Posterior cingulate gyrus (tissue), 11 donors: ENCODE data around the gene ST3GAL3.

Experiments used
- DNase-seq, 10 donors: peaks; one replicate each; pipeline versions ENCODE4 v3.0.0 to v3.0.0-alpha.2; 2020 to 2021; ENCODE audit warnings: mixed read lengths in 3 of 10
- intact Hi-C: fragments of 100-400 bp; cut with DNase I; formaldehyde crosslinking; loops from one replicate; pipeline ENCODE4 v1.15.1; 2023

The ST3GAL3 gene

GRCh38 chr1:43867976-43868740 lies 160.8 kb downstream of the ST3GAL3 start:
- no peak for DNase-seq

GRCh38 chr1:43868741-43869067 lies 161.4 kb downstream of the ST3GAL3 start:
- intact Hi-C loops = no loop called here
- DNase-seq = no peak

More at GRCh38 chr1:43867976-43868740, 160.8 kb downstream of the ST3GAL3 start:
- intact Hi-C loops = no loop called here

GRCh38 chr1:43870306-43870705 lies 163.0 kb downstream of the ST3GAL3 start:
- intact Hi-C loops = no loop called here
- no peak for DNase-seq

GRCh38 chr1:43871181-43871910 lies 164.0 kb downstream of the ST3GAL3 start:
- intact Hi-C loops = no loop called here
- DNase-seq = no peak

GRCh38 chr1:43872280-43872679 lies 164.9 kb downstream of the ST3GAL3 start:
- no peak for DNase-seq
- intact Hi-C loops = no loop called here

- intact Hi-C loops = no loop called here
Measured at GRCh38 chr1:43873851-43874250, 166.5 kb downstream of the ST3GAL3 start.

GRCh38 chr1:43874716-43875115 lies 167.4 kb downstream of the ST3GAL3 start:
- intact Hi-C loops = no loop called here
- DNase-seq = no peak

More at GRCh38 chr1:43873851-43874250, 166.5 kb downstream of the ST3GAL3 start:
- DNase-seq = no peak

GRCh38 chr1:43875331-43875730 lies 168.0 kb downstream of the ST3GAL3 start:
- no peak for DNase-seq
- intact Hi-C loops = no loop called here

GRCh38 chr1:43877101-43877500 lies 169.8 kb downstream of the ST3GAL3 start:
- DNase-seq = no peak
- intact Hi-C loops = no loop called here

GRCh38 chr1:43878440-43878839 lies 171.1 kb downstream of the ST3GAL3 start:
- DNase-seq = no peak
- intact Hi-C loops = no loop called here

GRCh38 chr1:43878854-43879253 lies 171.5 kb downstream of the ST3GAL3 start:
- no peak for DNase-seq
- intact Hi-C loops = no loop called here

GRCh38 chr1:43879414-43879813 lies 172.1 kb downstream of the ST3GAL3 start:
- no peak for DNase-seq
- intact Hi-C loops = no loop called here

- DNase-seq = no peak
- intact Hi-C loops = no loop called here
Measured at GRCh38 chr1:43879996-43880395, 172.7 kb downstream of the ST3GAL3 start.

- no peak for DNase-seq
- intact Hi-C loops = no loop called here
Measured at GRCh38 chr1:43880604-43881003, 173.3 kb downstream of the ST3GAL3 start.

- DNase-seq = no peak
- intact Hi-C loops = no loop called here
Measured at GRCh38 chr1:43881415-43881814, 174.1 kb downstream of the ST3GAL3 start.

GRCh38 chr1:43882763-43883162 lies 175.4 kb downstream of the ST3GAL3 start:
- intact Hi-C loops = no loop called here
- DNase-seq = no peak

GRCh38 chr1:43883321-43883720 lies 176.0 kb downstream of the ST3GAL3 start:
- DNase-seq = no peak

GRCh38 chr1:43885279-43885801 lies 178.0 kb downstream of the ST3GAL3 start:
- no peak for DNase-seq
- intact Hi-C loops = no loop called here

More at GRCh38 chr1:43883321-43883720, 176.0 kb downstream of the ST3GAL3 start:
- intact Hi-C loops = no loop called here

GRCh38 chr1:43887748-43888147 lies 180.4 kb downstream of the ST3GAL3 start:
- no peak for DNase-seq
- intact Hi-C loops = no loop called here

GRCh38 chr1:43890815-43891214 lies 183.5 kb downstream of the ST3GAL3 start:
- no peak for DNase-seq
- intact Hi-C loops = no loop called here

GRCh38 chr1:43893006-43893405 lies 185.7 kb downstream of the ST3GAL3 start:
- intact Hi-C loops = no loop called here
- no peak for DNase-seq

- DNase-seq = no peak
- intact Hi-C loops = no loop called here
Measured at GRCh38 chr1:43898981-43899380, 191.6 kb downstream of the ST3GAL3 start.
